Trophoblast cell (in vitro differentiated cells and primary cell): Measurements from ENCODE around the gene WDR75.
A peak's percentile ranks its signal among the peaks of the same experiment; 100 is the strongest.

ENCODE experiments used
- DNase-seq, 2 donors: peaks; one replicate each; pipeline ENCODE4 v3.0.0-alpha.2; 2016
- H2AFZ ChIP-seq: 2 replicates; pipeline ENCODE4 v1.6.1; 2013; ENCODE audit warnings: low read length, moderate library complexity, mild to moderate bottlenecking; ENCODE audit not compliant: insufficient read depth, poor library complexity
- H2AK5ac ChIP-seq: 2 replicates; pipeline ENCODE4 v1.6.1; 2013; ENCODE audit warnings: mild to moderate bottlenecking, low read length
- H2BK120ac ChIP-seq: 2 replicates; pipeline ENCODE4 v1.6.1; 2013; ENCODE audit warnings: low read length, mild to moderate bottlenecking, moderate library complexity; ENCODE audit not compliant: insufficient read depth, poor library complexity
- H2BK12ac ChIP-seq: 2 replicates; pipeline ENCODE4 v1.6.1; 2013; ENCODE audit warnings: mild to moderate bottlenecking, low read length, moderate library complexity
- H2BK5ac ChIP-seq: 2 replicates; pipeline ENCODE4 v1.6.1; 2013; ENCODE audit warnings: low read length, low read depth, moderate library complexity, mild to moderate bottlenecking; ENCODE audit not compliant: poor library complexity
- H3K14ac ChIP-seq: 2 replicates; pipeline ENCODE4 v1.6.1; 2013; ENCODE audit warnings: mild to moderate bottlenecking, low read length
- H3K18ac ChIP-seq: 2 replicates; pipeline ENCODE4 v1.6.1; 2013; ENCODE audit warnings: mild to moderate bottlenecking, low read length
- H3K23ac ChIP-seq: 2 replicates; pipeline ENCODE4 v1.6.1; 2013; ENCODE audit warnings: low read length
- H3K27ac ChIP-seq: 2 replicates; pipeline ENCODE4 v1.5.1; 2013; ENCODE audit warnings: low read depth, mild to moderate bottlenecking, inconsistent platforms, low read length, moderate library complexity
- H3K27me3 ChIP-seq: 2 replicates; pipeline ENCODE4 v1.6.1; 2013; ENCODE audit warnings: inconsistent platforms, mild to moderate bottlenecking, low read length, moderate library complexity; ENCODE audit not compliant: insufficient read depth
- H3K36me3 ChIP-seq, 2 experiments: 1 replicate in 1 of 2; 2 replicates in 1 of 2; pipeline ENCODE4 v1.6.1; 2013; ENCODE audit warnings: low read length in 2 of 2, mild to moderate bottlenecking in 2 of 2, moderate library complexity in 1 of 2; ENCODE audit not compliant: insufficient read depth in 2 of 2, control insufficient read depth in 1 of 2
- H3K4ac ChIP-seq: 2 replicates; pipeline ENCODE4 v1.6.1; 2013; ENCODE audit warnings: low read depth, mild to moderate bottlenecking, low read length, moderate library complexity
- H3K4me1 ChIP-seq, 2 experiments: 1 replicate in 1 of 2; 2 replicates in 1 of 2; pipeline ENCODE4 v1.6.1; 2013; ENCODE audit warnings: low read length in 2 of 2, mild to moderate bottlenecking in 2 of 2, moderate library complexity in 1 of 2; ENCODE audit not compliant: insufficient read depth in 2 of 2, control insufficient read depth in 1 of 2
- H3K4me2 ChIP-seq: 2 replicates; pipeline ENCODE4 v1.6.1; 2013; ENCODE audit warnings: inconsistent platforms, mild to moderate bottlenecking, low read length, moderate library complexity
- H3K4me3 ChIP-seq: 2 replicates; pipeline ENCODE4 v1.5.1; 2013; ENCODE audit warnings: mild to moderate bottlenecking, low read depth, low read length, inconsistent platforms
- H3K79me1 ChIP-seq: one replicate; pipeline ENCODE4 v1.6.1; 2013; ENCODE audit warnings: low read length
- H3K79me2 ChIP-seq: 2 replicates; pipeline ENCODE4 v1.6.1; 2013; ENCODE audit warnings: low read length, mild to moderate bottlenecking; ENCODE audit not compliant: control insufficient read depth, insufficient read depth, poor library complexity
- H3K9ac ChIP-seq: 2 replicates; pipeline ENCODE4 v1.6.1; 2013; ENCODE audit warnings: mild to moderate bottlenecking, low read length
- H3K9me3 ChIP-seq: 2 replicates; pipeline ENCODE4 v1.6.1; 2013; ENCODE audit warnings: low read depth, mild to moderate bottlenecking, control low read depth, inconsistent platforms, low read length; ENCODE audit not compliant: insufficient read depth
- H4K12ac ChIP-seq: 2 replicates; pipeline ENCODE4 v1.6.1; 2013; ENCODE audit warnings: low read depth, mild to moderate bottlenecking, low read length, moderate library complexity
- H4K8ac ChIP-seq: 2 replicates; pipeline ENCODE4 v1.6.1; 2013; ENCODE audit warnings: low read depth, mild to moderate bottlenecking, low read length, moderate library complexity
- H4K91ac ChIP-seq: one replicate; pipeline ENCODE4 v1.6.1; 2013; ENCODE audit warnings: low read depth, mild to moderate bottlenecking, low read length, moderate library complexity
- WGBS: extraction: QIAGEN DNeasy Blood & Tissue Kit; methylation state at CpG from one replicate; pipeline ENCODE4 v1.1.7; 2013; ENCODE audit warnings: missing lambda C conversion rate; ENCODE audit not compliant: insufficient read length, insufficient coverage; ENCODE audit errors: extremely low coverage; 5-methylcytosine and 5-hydroxymethylcytosine counted together

WDR75 gene

GRCh38 chr2:189444322-189444721, 3.0 kb downstream of the WDR75 start:
- peaks cover 0 to 3% of the 10 kb centered on the region in 2 experiments for H3K4me1 ChIP-seq

GRCh38 chr2:189446780-189447179, 5.5 kb downstream of the WDR75 start:
- Histone ChIP-seq H2BK5ac (no peak overlapping the region), H3K18ac (no peak overlapping the region), H3K4me3 (no peak overlapping the region), H4K8ac (no peak overlapping the region), H3K4me2 (no peak overlapping the region), H2AFZ (no peak overlapping the region), H4K12ac (no peak overlapping the region), H3K23ac (no peak overlapping the region), H3K79me1 (no peaks in the 10 kb centered on the region), H3K27me3 (no peaks in the 10 kb centered on the region), H4K91ac (no peak overlapping the region), H3K14ac (no peak overlapping the region), H3K4ac (no peak overlapping the region), H3K27ac (no peak overlapping the region), H2BK120ac (no peak overlapping the region), H3K9me3 (no peaks in the 10 kb centered on the region), H2AK5ac (no peak overlapping the region), H3K9ac (no peak overlapping the region), H3K79me2 (peaks cover under 1% of the 10 kb centered on the region), H2BK12ac (no peak overlapping the region), H3K4me1 (peaks cover 0 to 3% of the 10 kb centered on the region in 2 experiments), H3K36me3 (peaks cover 4 to 6% of the 10 kb centered on the region in 2 experiments)
- peak in 1 of 2 donors; percentile 28 for DNase-seq
- WGBS = no CpG with 5 or more reads among the region's 2 CpGs

More at GRCh38 chr2:189444322-189444721, 3.0 kb downstream of the WDR75 start:
- H3K36me3 ChIP-seq = peaks cover 0 to 3% of the 10 kb centered on the region in 2 experiments
- no peak overlapping the region for H3K14ac ChIP-seq
- no peak overlapping the region for H3K4me2 ChIP-seq
- H2BK120ac ChIP-seq = no peak overlapping the region
- H3K4ac ChIP-seq = no peak overlapping the region
- DNase-seq = no peak
- H4K8ac ChIP-seq = no peak overlapping the region
- H3K18ac ChIP-seq = no peak overlapping the region
- no peaks in the 10 kb centered on the region for H3K27me3 ChIP-seq
- H2BK5ac ChIP-seq = no peak overlapping the region
- H2BK12ac ChIP-seq = no peak overlapping the region
- no peak overlapping the region for H3K23ac ChIP-seq
- peaks cover 3% of the 10 kb centered on the region for H3K79me1 ChIP-seq
- H3K9ac ChIP-seq = no peak overlapping the region
- no peaks in the 10 kb centered on the region for H3K9me3 ChIP-seq
- H2AFZ ChIP-seq = no peak overlapping the region
- no CpG with 5 or more reads among the region's 1 CpG for WGBS
- H2AK5ac ChIP-seq = no peak overlapping the region
- no peak overlapping the region for H3K4me3 ChIP-seq
- H3K27ac ChIP-seq = no peak overlapping the region
- H4K91ac ChIP-seq = no peak overlapping the region
- no peak overlapping the region for H4K12ac ChIP-seq
- peaks cover 7% of the 10 kb centered on the region for H3K79me2 ChIP-seq

- no peak overlapping the region for H3K4me2 ChIP-seq
- no peaks in the 10 kb centered on the region for H3K9me3 ChIP-seq
- H3K4me1 ChIP-seq = no peaks in the 10 kb centered on the region
- H3K23ac ChIP-seq = no peak overlapping the region
- DNase-seq = no peak
- no peak overlapping the region for H2BK5ac ChIP-seq
- H4K12ac ChIP-seq = no peak overlapping the region
- H3K27ac ChIP-seq = no peak overlapping the region
- no peak overlapping the region for H4K91ac ChIP-seq
- H3K27me3 ChIP-seq = no peaks in the 10 kb centered on the region
- no peak overlapping the region for H3K14ac ChIP-seq
- H3K79me2 ChIP-seq = no peaks in the 10 kb centered on the region
- H2AFZ ChIP-seq = no peak overlapping the region
- H3K4ac ChIP-seq = no peak overlapping the region
- H4K8ac ChIP-seq = no peak overlapping the region
- H3K79me1 ChIP-seq = no peaks in the 10 kb centered on the region
- peaks cover 11% of the 10 kb centered on the region in 2 experiments for H3K36me3 ChIP-seq
- no peak overlapping the region for H2BK120ac ChIP-seq
- no CpG with 5 or more reads among the region's 2 CpGs for WGBS
- H3K9ac ChIP-seq = no peak overlapping the region
- H2BK12ac ChIP-seq = no peak overlapping the region
- H2AK5ac ChIP-seq = no peak overlapping the region
- no peak overlapping the region for H3K18ac ChIP-seq
- no peak overlapping the region for H3K4me3 ChIP-seq
Measured at GRCh38 chr2:189454009-189454408, 12.7 kb downstream of the WDR75 start.

GRCh38 chr2:189465076-189465475, 23.8 kb downstream of the WDR75 start:
- Histone ChIP-seq H3K14ac (no peak overlapping the region), H2AK5ac (no peak overlapping the region), H3K4me2 (no peak overlapping the region), H4K12ac (no peak overlapping the region), H3K9me3 (no peaks in the 10 kb centered on the region), H3K4me1 (no peaks in the 10 kb centered on the region), H2BK120ac (no peak overlapping the region), H2BK5ac (no peak overlapping the region), H2AFZ (no peak overlapping the region), H3K27ac (no peak overlapping the region), H3K79me1 (no peaks in the 10 kb centered on the region), H4K8ac (no peak overlapping the region), H3K23ac (no peak overlapping the region), H3K18ac (no peak overlapping the region), H3K9ac (no peak overlapping the region), H4K91ac (no peak overlapping the region), H2BK12ac (no peak overlapping the region), H3K27me3 (no peaks in the 10 kb centered on the region), H3K79me2 (no peaks in the 10 kb centered on the region), H3K4me3 (no peak overlapping the region), H3K36me3 (peaks cover 3 to 21% of the 10 kb centered on the region in 2 experiments), H3K4ac (no peak overlapping the region)
- no CpG with 5 or more reads among the region's 1 CpG for WGBS
- no peak for DNase-seq
